Small intestine (tissue), 7 donors: ENCODE measurements around the gene GALNT17. TPM values are rescaled to one million over a fixed set of nuclear protein-coding genes. Genes with fewer than 3 reads are reported as not detected.

Experiments
- DNase-seq, 2 donors: peaks; one replicate each; pipeline versions ENCODE4 v3.0.0 to v3.0.0-alpha.2; 2013
- FAIRE-seq: peaks from 2 replicates; lab custom pipeline; 2012; peaks lifted over from hg19 to GRCh38; lab: Jason Lieb, UNC
- H3K27ac ChIP-seq, 3 donors: one replicate each; pipeline ENCODE4 v1.5.1; 2013; ENCODE audit warnings: low read length in 2 of 3, mild to moderate bottlenecking in 2 of 3, control low read depth in 1 of 3, inconsistent platforms in 1 of 3, low read depth in 1 of 3, moderate library complexity in 1 of 3
- H3K27me3 ChIP-seq, 3 donors: one replicate each; pipeline ENCODE4 v1.6.1; 2013; ENCODE audit warnings: low read length in 3 of 3, inconsistent platforms in 1 of 3; ENCODE audit not compliant: control insufficient read depth in 3 of 3, insufficient read depth in 3 of 3
- H3K36me3 ChIP-seq, 3 donors: one replicate each; pipeline ENCODE4 v1.6.1; 2013; ENCODE audit warnings: low read length in 3 of 3, inconsistent platforms in 1 of 3, low read depth in 1 of 3, mild to moderate bottlenecking in 1 of 3, moderate library complexity in 1 of 3; ENCODE audit not compliant: control insufficient read depth in 3 of 3, insufficient read depth in 2 of 3
- H3K4me1 ChIP-seq, 3 donors: one replicate each; pipeline ENCODE4 v1.6.1; 2013; ENCODE audit warnings: low read length in 2 of 3, inconsistent platforms in 1 of 3, low read depth in 1 of 3, mild to moderate bottlenecking in 1 of 3, moderate library complexity in 1 of 3; ENCODE audit not compliant: control insufficient read depth in 3 of 3, insufficient read depth in 2 of 3
- H3K4me3 ChIP-seq, 3 donors: one replicate each; pipeline ENCODE4 v1.5.1; 2013; ENCODE audit warnings: low read length in 3 of 3, control low read depth in 1 of 3, inconsistent platforms in 1 of 3, low read depth in 1 of 3, mild to moderate bottlenecking in 1 of 3, moderate library complexity in 1 of 3
- H3K9me3 ChIP-seq, 2 donors: one replicate each; pipeline ENCODE4 v1.6.1; 2013; ENCODE audit warnings: low read depth in 1 of 2, low read length in 1 of 2; ENCODE audit not compliant: control insufficient read depth in 2 of 2, insufficient read depth in 1 of 2
- WGBS, 3 donors: extraction: QIAGEN DNeasy Blood & Tissue Kit; methylation state at CpG; one replicate each; pipeline ENCODE4 v1.1.7; 2013; 5-methylcytosine and 5-hydroxymethylcytosine counted together
- polyA plus RNA-seq, 4 donors: library from polyadenylated mRNA; stranded (reverse) in 3 of 4; unstranded in 1 of 4; fragments of 200-250 nt in 3 of 4; fragments of 120-200 nt in 1 of 4; gene quantifications; one replicate each; pipeline versions ENCODE4 v1.2.1 to v1.2.3, GENCODE V29; 2013
- donor health status: healthy with polysubstance abuse.
- donor health status: control.
- donor health status: control.
- donor health status: Bipolar disorder and iron deficiency.
- donor health status: healthy.

Gene GALNT17
- polyA plus RNA-seq, 4 donors: 0.34 to 2.9 (median 0.54) TPM; not detected in 1

- DNase-seq (no peak), FAIRE-seq (no peak)
- Histone ChIP-seq H3K27me3 (no peaks in the 10 kb centered on the region), H3K27ac (no peak overlapping the region), H3K9me3 (peaks cover 3 to 51% of the 10 kb centered on the region in 2 donors), H3K36me3 (no peaks in the 10 kb centered on the region), H3K4me3 (no peak overlapping the region), H3K4me1 (no peaks in the 10 kb centered on the region)
- 67 to 72% (median 68%) methylated on average over 7 of the region's 7 CpGs for WGBS, 3 donors
Measured at GRCh38 chr7:71517940-71518699, 386.2 kb downstream of the GALNT17 start.

GRCh38 chr7:71518880-71519279, 386.9 kb downstream of the GALNT17 start:
- DNase-seq (no peak), FAIRE-seq (no peak)
- no peak overlapping the region for H3K4me3 ChIP-seq
- whole genome bisulfite sequencing, 3 donors: 24 to 77% (median 56%) methylated on average over 2 of the region's 2 CpGs
- H3K36me3 ChIP-seq: no peaks in the 10 kb centered on the region
- H3K27me3 ChIP-seq: no peaks in the 10 kb centered on the region
- peaks cover 3 to 53% of the 10 kb centered on the region in 2 donors for H3K9me3 ChIP-seq
- no peak overlapping the region for H3K27ac ChIP-seq
- H3K4me1 ChIP-seq: no peaks in the 10 kb centered on the region

GRCh38 chr7:71521506-71521905, 389.6 kb downstream of the GALNT17 start:
- Histone ChIP-seq H3K27ac (no peak overlapping the region), H3K4me3 (no peak overlapping the region), H3K36me3 (no peaks in the 10 kb centered on the region), H3K9me3 (peaks cover 3 to 33% of the 10 kb centered on the region in 2 donors), H3K27me3 (no peaks in the 10 kb centered on the region), H3K4me1 (no peaks in the 10 kb centered on the region)
- DNase-seq (no peak), FAIRE-seq (no peak)
- 60 to 80% (median 69%) methylated on average over 5 of the region's 5 CpGs for WGBS, 3 donors

GRCh38 chr7:71526106-71526505, 394.2 kb downstream of the GALNT17 start:
- no peak overlapping the region for H3K4me3 ChIP-seq
- no peaks in the 10 kb centered on the region for H3K27me3 ChIP-seq
- H3K4me1 ChIP-seq: no peaks in the 10 kb centered on the region
- 94 to 95% (median 94%) methylated on average over 7 of the region's 7 CpGs for WGBS, 3 donors
- H3K27ac ChIP-seq: no peak overlapping the region
- no peaks in the 10 kb centered on the region for H3K36me3 ChIP-seq
- peaks cover 3 to 20% of the 10 kb centered on the region in 2 donors for H3K9me3 ChIP-seq
- DNase-seq (no peak), FAIRE-seq (no peak)

- no peak for FAIRE-seq
- no peaks in the 10 kb centered on the region for H3K4me1 ChIP-seq
- H3K27me3 ChIP-seq: no peaks in the 10 kb centered on the region
- WGBS, 3 donors: 72 to 84% (median 80%) methylated on average over 5 of the region's 5 CpGs
- no peak overlapping the region for H3K4me3 ChIP-seq
- peaks cover 0 to 10% of the 10 kb centered on the region in 2 donors for H3K9me3 ChIP-seq
- H3K27ac ChIP-seq: no peak overlapping the region
- DNase-seq: no peak
- H3K36me3 ChIP-seq: no peaks in the 10 kb centered on the region
Measured at GRCh38 chr7:71527213-71527612, 395.3 kb downstream of the GALNT17 start.

- no peak overlapping the region for H3K27ac ChIP-seq
- FAIRE-seq: no peak
- H3K4me1 ChIP-seq: no peaks in the 10 kb centered on the region
- H3K9me3 ChIP-seq: no peaks in the 10 kb centered on the region
- H3K36me3 ChIP-seq: no peaks in the 10 kb centered on the region
- H3K4me3 ChIP-seq: no peak overlapping the region
- no peak for DNase-seq
- WGBS, 3 donors: 56 to 77% (median 59%) methylated on average over 2 of the region's 2 CpGs
- no peaks in the 10 kb centered on the region for H3K27me3 ChIP-seq
Measured at GRCh38 chr7:71535616-71536015, 403.7 kb downstream of the GALNT17 start.

GRCh38 chr7:71538210-71538609, 406.3 kb downstream of the GALNT17 start:
- Histone ChIP-seq H3K27me3 (no peaks in the 10 kb centered on the region), H3K4me3 (no peak overlapping the region), H3K4me1 (no peaks in the 10 kb centered on the region), H3K36me3 (no peaks in the 10 kb centered on the region), H3K27ac (no peak overlapping the region), H3K9me3 (no peaks in the 10 kb centered on the region)
- no peak for DNase-seq
- WGBS, 3 donors: 18 to 38% (median 30%) methylated on average over 11 of the region's 11 CpGs
- FAIRE-seq: no peak

- Histone ChIP-seq H3K27ac (no peak overlapping the region), H3K4me1 (no peaks in the 10 kb centered on the region), H3K27me3 (no peaks in the 10 kb centered on the region), H3K36me3 (no peaks in the 10 kb centered on the region), H3K9me3 (no peaks in the 10 kb centered on the region), H3K4me3 (no peak overlapping the region)
- DNase-seq: no peak
- FAIRE-seq: no peak
- 91 to 98% (median 97%) methylated on average over 4 of the region's 4 CpGs for WGBS, 3 donors
Measured at GRCh38 chr7:71539615-71540014, 407.7 kb downstream of the GALNT17 start.
